Lung (tissue), 12 donors: Measurements from ENCODE around the gene GRM4. TPM values are rescaled to one million over a fixed set of nuclear protein-coding genes. Genes with fewer than 3 reads are reported as not detected.
"Not testable (repeated sequence)": the region's sequence is repeated elsewhere in the genome, so short reads cannot be mapped to it uniquely, and the experiment has no call there.

Experiments used
- ATAC-seq: fragments of 200-7000 bp; cut with Tn5 transposase; one replicate; pipeline ENCODE4 v1.9.1; 2020; ENCODE audit warnings: moderate number of reproducible peaks; ENCODE audit not compliant: insufficient read depth, low FRiP score
- DNase-seq, 3 donors: peaks; one replicate each; pipeline ENCODE4 v3.0.0-alpha.2; 2013 to 2017
- H3K27ac ChIP-seq, 2 donors: one replicate each; pipeline ENCODE4 v1.5.1; 2013; ENCODE audit warnings: mild to moderate bottlenecking in 2 of 2, moderate library complexity in 2 of 2, control low read depth in 1 of 2, inconsistent platforms in 1 of 2, low read depth in 1 of 2, low read length in 1 of 2
- H3K27me3 ChIP-seq, 3 donors: one replicate each; pipeline ENCODE4 v1.5.1; 2013; ENCODE audit warnings: low read length in 2 of 3; ENCODE audit not compliant: control insufficient read depth in 3 of 3, insufficient read depth in 3 of 3
- H3K36me3 ChIP-seq, 4 donors: one replicate each; pipeline ENCODE4 v1.5.1; 2013; ENCODE audit warnings: low read length in 4 of 4, mild to moderate bottlenecking in 1 of 4, moderate library complexity in 1 of 4; ENCODE audit not compliant: control insufficient read depth in 4 of 4, insufficient read depth in 4 of 4
- H3K4me1 ChIP-seq, 5 donors: one replicate each; pipeline ENCODE4 v1.5.1; 2013; ENCODE audit warnings: low read length in 5 of 5, mild to moderate bottlenecking in 2 of 5, moderate library complexity in 1 of 5; ENCODE audit not compliant: control insufficient read depth in 5 of 5, insufficient read depth in 5 of 5
- H3K4me3 ChIP-seq: one replicate; pipeline ENCODE4 v1.5.1; 2013; ENCODE audit warnings: mild to moderate bottlenecking, control low read depth, moderate library complexity
- H3K9ac ChIP-seq, 2 donors: one replicate each; pipeline ENCODE4 v1.5.1; 2013; ENCODE audit warnings: low read length in 2 of 2, control low read depth in 1 of 2; ENCODE audit not compliant: insufficient read depth in 1 of 2
- H3K9me3 ChIP-seq, 4 donors: one replicate each; pipeline ENCODE4 v1.5.1; 2013; ENCODE audit warnings: low read length in 3 of 4, mild to moderate bottlenecking in 1 of 4, moderate library complexity in 1 of 4; ENCODE audit not compliant: control insufficient read depth in 4 of 4, insufficient read depth in 3 of 4
- CTCF ChIP-seq: IDR thresholded peaks from 2 replicates; pipeline ENCODE4 v1.5.1; 2012; ENCODE audit warnings: mild to moderate bottlenecking; ENCODE audit errors: control extremely low read depth, extremely low read depth
- WGBS, 2 donors: extraction: QIAGEN DNeasy Blood & Tissue Kit; methylation state at CpG; one replicate each; pipeline ENCODE4 v1.1.7; 2013; 5-methylcytosine and 5-hydroxymethylcytosine counted together
- polyA plus RNA-seq, 2 donors: library from polyadenylated mRNA; stranded (reverse); fragments of 200-250 nt; gene quantifications; one replicate each; pipeline ENCODE4 v1.2.1, GENCODE V29; 2013
- total RNA-seq, 2 donors: library from RNA; depleted of rRNA in 1 of 2; stranded (reverse); fragments of >200 nt in 1 of 2; gene quantifications; one replicate each; pipeline ENCODE4 v1.2.1, GENCODE V29; 2014 to 2021
- donor health status: control.
- donor health status: control.
- donor health status: Bipolar disorder and iron deficiency.
- donor health status: healthy.
- donor health status: DM: yes; HTN: yes; CAD: no.

Gene GRM4
- total and polyA plus RNA-seq, 4 donors = 0.02 to 0.34 (median 0.09) TPM

DNA sequence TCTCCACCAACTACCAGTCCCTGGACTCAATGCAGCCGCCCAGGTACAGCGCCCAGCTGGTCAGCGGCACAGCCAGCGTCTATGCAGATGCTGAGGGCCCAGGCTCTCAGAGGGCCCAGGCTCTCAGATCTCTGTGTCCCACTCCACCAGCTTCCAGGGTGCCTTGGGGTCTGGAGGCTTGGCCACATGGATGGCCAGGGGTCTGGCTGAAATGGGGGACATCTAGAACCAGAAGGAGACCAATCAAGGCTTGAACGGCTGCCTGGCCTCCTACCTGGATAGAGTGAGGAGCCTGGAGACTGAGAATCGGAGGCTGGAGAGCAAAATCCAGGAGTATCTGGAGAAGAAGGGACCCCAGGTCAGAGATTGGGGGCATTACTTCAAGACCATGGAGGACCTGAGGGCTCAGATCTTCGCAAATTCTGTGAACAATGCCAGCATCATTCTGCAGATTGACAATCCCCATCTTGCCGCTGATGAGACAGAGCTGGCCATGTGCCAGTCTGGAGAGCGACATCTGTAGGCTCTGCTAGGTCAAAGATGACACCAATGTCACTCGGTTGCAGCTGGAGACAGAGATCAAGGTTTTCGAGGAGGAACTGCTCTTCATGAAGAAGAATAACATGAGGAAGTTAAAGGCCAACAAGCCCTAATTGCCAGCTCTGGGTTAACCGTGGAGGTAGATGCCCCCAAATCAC is 44.1 kb upstream of the GRM4 start:
- DNase-seq = no peak
- no peaks in the 10 kb centered on the region for H3K27me3 ChIP-seq
- no peak for ATAC-seq
- H3K36me3 ChIP-seq = no peaks in the 10 kb centered on the region
- TF ChIP-seq CTCF = no peak
- H3K4me1 ChIP-seq = no peaks in the 10 kb centered on the region
- H3K27ac ChIP-seq = no peak overlapping the region
- H3K9me3 ChIP-seq = no peaks in the 10 kb centered on the region
- no peak overlapping the region for H3K9ac ChIP-seq
- WGBS, 2 donors = 69 to 78% methylated on average over 12 of the region's 12 CpGs
- H3K4me3 ChIP-seq = no peak overlapping the region

GRCh38 chr6:34184726-34185125 is 38.8 kb upstream of the GRM4 start:
- H3K4me1 ChIP-seq, H3K27me3 ChIP-seq, DNase-seq, H3K9ac ChIP-seq, H3K4me3 ChIP-seq, H3K9me3 ChIP-seq, H3K36me3 ChIP-seq, ATAC-seq, H3K27ac ChIP-seq: not testable (repeated sequence)
- 94 to 96% methylated on average over 5 of the region's 5 CpGs for WGBS, 2 donors

- H3K27ac ChIP-seq = no peak overlapping the region
- H3K36me3 ChIP-seq = no peaks in the 10 kb centered on the region
Measured at GRCh38 chr6:34182751-34183531, 37.1 kb upstream of the GRM4 start.

More at GRCh38 chr6:34182751-34183531, 37.1 kb upstream of the GRM4 start:
- Histone ChIP-seq H3K4me3 (no peak overlapping the region), H3K27me3 (no peaks in the 10 kb centered on the region), H3K9me3 (peaks cover 0 to 4% (median 2%) of the 10 kb centered on the region in 4 donors), H3K9ac (no peak overlapping the region), H3K4me1 (no peaks in the 10 kb centered on the region)
- ATAC-seq (no peak), DNase-seq (no peak)
- 29 to 54% methylated on average over 8 of the region's 8 CpGs for WGBS, 2 donors
- no peak for TF ChIP-seq CTCF
